GM23338 (cell line): ENCODE measurements around the gene NRSN2. TPM values are rescaled to one million over a fixed set of nuclear protein-coding genes. Genes with fewer than 3 reads are reported as not detected.
A peak's percentile ranks its signal among the peaks of the same experiment; 100 is the strongest.

ENCODE experiments used
- ATAC-seq: fragments of 200-7000 bp; cut with Tn5 transposase; 3 replicates; pipeline ENCODE4 v1.9.1; 2020
- DNase-seq: peaks from one replicate; pipeline ENCODE4 v3.0.0-alpha.2; 2015; ENCODE audit warnings: low spot score
- H2AFZ ChIP-seq: fragments of 200-600 bp; sonication (generic); 2 replicates; pipeline ENCODE4 v1.8.0; 2016; ENCODE audit warnings: antibody characterized with exemption, mild to moderate bottlenecking, moderate library complexity
- H3F3A ChIP-seq: fragments of 200-600 bp; sonication (generic); replicated peaks from 2 replicates; pipeline ENCODE4 v1.8.0; 2017; ENCODE audit warnings: antibody characterized with exemption, mixed run types, low read depth
- H3K27ac ChIP-seq: fragments of 200-600 bp; sonication (generic); 2 replicates; pipeline ENCODE4 v1.6.1; 2016; ENCODE audit warnings: low read depth
- H3K27me3 ChIP-seq: fragments of 200-600 bp; sonication (generic); 2 replicates; pipeline ENCODE4 v1.8.0; 2016; ENCODE audit warnings: mild to moderate bottlenecking, mixed run types, moderate library complexity; ENCODE audit not compliant: insufficient read depth
- H3K36me3 ChIP-seq: fragments of 200-600 bp; sonication (generic); 2 replicates; pipeline ENCODE4 v1.8.0; 2016; ENCODE audit warnings: mild to moderate bottlenecking; ENCODE audit not compliant: insufficient read depth
- H3K4me1 ChIP-seq: fragments of 200-600 bp; sonication (generic); 2 replicates; pipeline ENCODE4 v1.8.0; 2016; ENCODE audit warnings: mild to moderate bottlenecking, moderate library complexity; ENCODE audit not compliant: insufficient read depth
- H3K4me2 ChIP-seq: fragments of 200-600 bp; sonication (generic); 2 replicates; pipeline ENCODE4 v1.7.1; 2017; ENCODE audit warnings: mixed run types
- H3K4me3 ChIP-seq: fragments of 200-600 bp; sonication (generic); 2 replicates; pipeline ENCODE4 v1.6.1; 2016; ENCODE audit warnings: mixed run types
- H3K79me2 ChIP-seq: fragments of 200-600 bp; sonication (generic); replicated peaks from 2 replicates; pipeline ENCODE4 v1.8.0; 2017; ENCODE audit warnings: mild to moderate bottlenecking; ENCODE audit not compliant: insufficient read depth
- H3K9me2 ChIP-seq: fragments of 200-600 bp; sonication (generic); 2 replicates; pipeline ENCODE4 v1.8.0; 2017; ENCODE audit not compliant: insufficient read depth
- H4K20me1 ChIP-seq: fragments of 200-600 bp; sonication (generic); replicated peaks from 2 replicates; pipeline ENCODE4 v1.8.0; 2017; ENCODE audit warnings: mild to moderate bottlenecking; ENCODE audit not compliant: insufficient read depth
- H3K27ac Mint-ChIP-seq: 2 replicates; pipeline ENCODE4 v1.8.0; 2020; ENCODE audit warnings: inconsistent platforms, mild to moderate bottlenecking, moderate library complexity, mixed read lengths
- H3K27me3 Mint-ChIP-seq: 3 replicates; pipeline ENCODE4 v1.8.0; 2022; ENCODE audit warnings: low read depth, mild to moderate bottlenecking, moderate library complexity, mixed read lengths, inconsistent platforms; ENCODE audit not compliant: insufficient read depth, poor library complexity
- H3K36me3 Mint-ChIP-seq: 3 replicates; pipeline ENCODE4 v1.8.0; 2021; ENCODE audit warnings: low read depth, mild to moderate bottlenecking, inconsistent platforms, moderate library complexity, mixed read lengths
- H3K4me1 Mint-ChIP-seq: 3 replicates; pipeline ENCODE4 v1.8.0; 2020; ENCODE audit warnings: mild to moderate bottlenecking, inconsistent platforms, mixed read lengths
- H3K4me3 Mint-ChIP-seq: 3 replicates; pipeline ENCODE4 v1.8.0; 2021; ENCODE audit warnings: moderate library complexity, mild to moderate bottlenecking, inconsistent platforms, mixed read lengths
- H3K9me3 Mint-ChIP-seq: 3 replicates; pipeline ENCODE4 v1.8.0; 2020; ENCODE audit warnings: moderate library complexity, mild to moderate bottlenecking, inconsistent platforms, mixed read lengths
- NANOG ChIP-seq: IDR thresholded peaks from 2 replicates; pipeline ENCODE4 v1.6.1; 2016; ENCODE audit warnings: antibody characterized with exemption, borderline replicate concordance
- POLR2AphosphoS5 ChIP-seq: IDR thresholded peaks from 2 replicates; pipeline ENCODE4 v1.6.1; 2016; ENCODE audit warnings: antibody characterized with exemption, low read depth
- ZNF462 ChIP-seq: fragments of 250-450 bp; sonication (Bioruptor Pico); IDR thresholded peaks from 2 replicates; pipeline ENCODE4 v1.5.0; 2020; ENCODE audit warnings: mild to moderate bottlenecking, moderate library complexity
- polyA plus RNA-seq: library from polyadenylated mRNA; unstranded; fragments of >200 nt; fragmentation: Nextera tagmentation; extraction: Ambion mirVana; gene quantifications from 2 replicates; pipeline ENCODE4 v1.2.1, GENCODE V29; 2016
- total RNA-seq: library from RNA; depleted of rRNA; stranded (reverse); fragments of >200 nt; shearing (Covaris generic); gene quantifications from 2 replicates; pipeline ENCODE4 v1.2.3, GENCODE V29; 2014

NRSN2 gene
- total and polyA plus RNA-seq, 2 experiments from 2014 or later, result 14.4 to 17.9 TPM

GRCh38 chr20:381581-382290 lies 34.8 kb downstream of the NRSN2 start:
- H3K9me3 Mint-ChIP-seq, result no peaks in the 10 kb centered on the region; the same call in 2 of the 3 replicates

More at GRCh38 chr20:381581-382290, 34.8 kb downstream of the NRSN2 start:
- H3K79me2 ChIP-seq, result 0 out of 2 replicates have a peak, but pooled peaks cover 3% of the 10 kb centered on the region
- H2AFZ ChIP-seq, result no peak overlapping the region
- H3K27ac Mint-ChIP-seq, result no peak overlapping the region
- peak; percentile 56 for DNase-seq
- H3K27me3 Mint-ChIP-seq, result peaks cover 13% of the 10 kb centered on the region
- H4K20me1 ChIP-seq, result peaks cover 3% of the 10 kb centered on the region; the same call in 1 of the 2 replicates
- peaks cover 8% of the 10 kb centered on the region for H3K4me1 Mint-ChIP-seq
- H3K9me2 ChIP-seq, result no peaks in the 10 kb centered on the region
- TF ChIP-seq ZNF462 (CRISPR knock-in tag) (no peak), POLR2AphosphoS5 (no peak), NANOG (no peak)
- H3F3A ChIP-seq, result peaks cover 15% of the 10 kb centered on the region; the same call in 1 of the 2 replicates
- peak overlapping the region; percentile 84 for H3K4me3 ChIP-seq
- H3K27ac ChIP-seq, result no peak overlapping the region
- H3K4me1 ChIP-seq, result 0 out of 2 replicates have a peak, but pooled peaks cover 4% of the 10 kb centered on the region
- H3K4me2 ChIP-seq, result peak overlapping the region; percentile 87
- peak overlapping the region; percentile 80 for H3K4me3 Mint-ChIP-seq
- H3K36me3 ChIP-seq, result no peaks in the 10 kb centered on the region
- H3K36me3 Mint-ChIP-seq, result peaks cover 11% of the 10 kb centered on the region
- peaks cover 14% of the 10 kb centered on the region for H3K27me3 ChIP-seq
- peak; percentile 49 for ATAC-seq
